GM23248 (cell line): ENCODE results near the gene ADAMTS9. TPM values are rescaled to one million over a fixed set of nuclear protein-coding genes. Genes with fewer than 3 reads are reported as not detected.

ENCODE experiments used
- DNase-seq: peaks from one replicate; pipeline ENCODE4 v3.0.0-alpha.2; 2015
- H2AFZ ChIP-seq: fragments of 200-600 bp; sonication (generic); 2 replicates; pipeline ENCODE4 v1.6.1; 2016; ENCODE audit warnings: antibody characterized with exemption
- H3F3A ChIP-seq: fragments of 200-600 bp; sonication (generic); 2 replicates; pipeline ENCODE4 v1.6.1; 2016; ENCODE audit warnings: mild to moderate bottlenecking, antibody characterized with exemption, mixed run types; ENCODE audit not compliant: insufficient read depth
- H3K27ac ChIP-seq: fragments of 200-600 bp; sonication (generic); 2 replicates; pipeline ENCODE4 v1.5.1; 2016; ENCODE audit warnings: mild to moderate bottlenecking
- H3K27me3 ChIP-seq: fragments of 200-600 bp; sonication (generic); replicated peaks from 2 replicates; pipeline ENCODE4 v1.6.1; 2016; ENCODE audit warnings: mild to moderate bottlenecking; ENCODE audit not compliant: insufficient read depth
- H3K36me3 ChIP-seq: fragments of 200-600 bp; sonication (generic); 2 replicates; pipeline ENCODE4 v1.6.1; 2016; ENCODE audit warnings: low read depth, mild to moderate bottlenecking
- H3K4me1 ChIP-seq: fragments of 200-600 bp; sonication (generic); 2 replicates; pipeline ENCODE4 v1.6.1; 2016; ENCODE audit warnings: mild to moderate bottlenecking; ENCODE audit not compliant: insufficient read depth
- H3K4me2 ChIP-seq: fragments of 200-600 bp; sonication (generic); one replicate; pipeline ENCODE4 v1.6.1; 2016; ENCODE audit warnings: mild to moderate bottlenecking; ENCODE audit not compliant: unreplicated experiment
- H3K4me3 ChIP-seq: fragments of 200-600 bp; sonication (generic); 2 replicates; pipeline ENCODE4 v1.5.1; 2016; ENCODE audit warnings: mild to moderate bottlenecking
- H3K79me2 ChIP-seq: fragments of 200-600 bp; sonication (generic); 2 replicates; pipeline ENCODE4 v1.6.1; 2016; ENCODE audit warnings: mild to moderate bottlenecking; ENCODE audit not compliant: insufficient read depth
- H3K9ac ChIP-seq: fragments of 200-600 bp; sonication (generic); 2 replicates; pipeline ENCODE4 v1.6.1; 2016; ENCODE audit warnings: mild to moderate bottlenecking
- H3K9me2 ChIP-seq: fragments of 200-600 bp; sonication (generic); 2 replicates; pipeline ENCODE4 v1.6.1; 2016; ENCODE audit warnings: mixed run types, mild to moderate bottlenecking, moderate library complexity; ENCODE audit not compliant: insufficient read depth
- H3K9me3 ChIP-seq: fragments of 200-600 bp; sonication (generic); one replicate; pipeline ENCODE4 v1.6.1; 2017; ENCODE audit warnings: low read depth
- H4K20me1 ChIP-seq: fragments of 200-600 bp; sonication (generic); 2 replicates; pipeline ENCODE4 v1.6.0; 2016; ENCODE audit not compliant: insufficient read depth
- EZH2 ChIP-seq: fragments of 200-600 bp; sonication (generic); IDR thresholded peaks from 2 replicates; pipeline ENCODE4 v1.6.1; 2018; ENCODE audit warnings: antibody characterized with exemption, mild to moderate bottlenecking; ENCODE audit not compliant: insufficient read depth, poor library complexity, severe bottlenecking
- EZH2phosphoT487 ChIP-seq: fragments of 200-600 bp; sonication (generic); IDR thresholded peaks from 2 replicates; pipeline ENCODE4 v1.6.1; 2018; ENCODE audit warnings: antibody characterized with exemption, moderate library complexity, mild to moderate bottlenecking, low read depth; ENCODE audit not compliant: insufficient read depth
- WGBS, 2 experiments: methylation state at CpG; one replicate each; pipeline ENCODE4 v1.1.6; 2015 to 2017; ENCODE audit warnings: low lambda C conversion rate in 2 of 2, low coverage in 1 of 2; ENCODE audit errors: missing lambda C conversion rate in 2 of 2; 5-methylcytosine and 5-hydroxymethylcytosine counted together
- in situ Hi-C: fragments of 300-500 bp; cut with MboI; formaldehyde crosslinking; loops from 2 replicates; pipeline ENCODE4 v1.15.0; 2020
- polyA plus RNA-seq: library from polyadenylated mRNA; unstranded; fragments of >200 nt; fragmentation: Nextera tagmentation; extraction: Ambion mirVana; gene quantifications from 2 replicates; pipeline ENCODE4 v1.2.1, GENCODE V29; 2016
- total RNA-seq: library from RNA; depleted of rRNA; stranded (reverse); fragments of >200 nt; shearing (Covaris generic); gene quantifications from 2 replicates; pipeline ENCODE4 v1.2.3, GENCODE V29; 2014; rRNA removed

Gene ADAMTS9
- total RNA-seq (1.3 and 1.5 TPM in 2 replicates), polyA plus RNA-seq (0.68 and 0.75 TPM in 2 replicates)

- DNase-seq, result peak; percentile 84
- H3K9me3 ChIP-seq, result no peaks in the 10 kb centered on the region
- TF ChIP-seq EZH2, result no peak
- TF ChIP-seq EZH2phosphoT487, result no peak
- peak within 1 kb of the TSS; percentile 94 for H2AFZ ChIP-seq
- H3K36me3 ChIP-seq, result no peaks in the 10 kb centered on the region
- H3K79me2 ChIP-seq, result no peaks in the 10 kb centered on the region
- peak within 1 kb of the TSS; percentile 78 for H3K9ac ChIP-seq
- peaks cover 23% of the 10 kb centered on the region for H3F3A ChIP-seq
- H3K9me2 ChIP-seq, result no peaks in the 10 kb centered on the region
- H3K4me2 ChIP-seq, result peak within 1 kb of the TSS; percentile 93
- no peaks in the 10 kb centered on the region for H3K27me3 ChIP-seq
- no peaks in the 10 kb centered on the region for H4K20me1 ChIP-seq
- 0 out of 2 replicates have a peak, but pooled peaks cover 5% of the 10 kb centered on the region for H3K4me1 ChIP-seq
- in situ Hi-C loops, result no loop called here
- H3K4me3 ChIP-seq, result peak within 1 kb of the TSS; percentile 91
- peak within 1 kb of the TSS; percentile 87 for H3K27ac ChIP-seq
- WGBS, 2 experiments, result 1% methylated on average over 36 to 55 of the region's 60 CpGs
These were observed at the start of gene ADAMTS9 for GRCh38 chr3:64687781-64688604. ADAMTS9 (minus strand) TSS chr3:64688000; CDS start chr3:64687657, 343 bp downstream.

- H3K36me3 ChIP-seq, result no peaks in the 10 kb centered on the region
- TF ChIP-seq EZH2phosphoT487, result no peak
- no peak for TF ChIP-seq EZH2
- H3K9me3 ChIP-seq, result no peaks in the 10 kb centered on the region
- H3K4me3 ChIP-seq, result no peak overlapping the region
- peak; percentile 31 for DNase-seq
- no peak overlapping the region for H3K9ac ChIP-seq
- H3K4me2 ChIP-seq, result no peak overlapping the region
- no peaks in the 10 kb centered on the region for H4K20me1 ChIP-seq
- H2AFZ ChIP-seq, result no peak overlapping the region
- no peaks in the 10 kb centered on the region for H3K9me2 ChIP-seq
- no peaks in the 10 kb centered on the region for H3K27me3 ChIP-seq
- no peaks in the 10 kb centered on the region for H3K79me2 ChIP-seq
- 54 to 60% methylated on average over 1 of the region's 1 CpG for WGBS, 2 experiments
- in situ Hi-C loops, result no loop called here
- no peak overlapping the region for H3K27ac ChIP-seq
- no peaks in the 10 kb centered on the region for H3K4me1 ChIP-seq
- no peaks in the 10 kb centered on the region for H3F3A ChIP-seq
These were observed 44.8 kb upstream of the ADAMTS9 start for GRCh38 chr3:64732576-64732975.

GRCh38 chr3:64730681-64731080 is 42.9 kb upstream of the ADAMTS9 start:
- H3K9me2 ChIP-seq, result no peaks in the 10 kb centered on the region
- in situ Hi-C loops, result no loop called here
- H3K4me1 ChIP-seq, result no peaks in the 10 kb centered on the region
- WGBS, 2 experiments, result 64 to 65% methylated on average over 3 of the region's 3 CpGs
- no peaks in the 10 kb centered on the region for H3K9me3 ChIP-seq
- H3K27ac ChIP-seq, result no peak overlapping the region
- no peak overlapping the region for H2AFZ ChIP-seq
- DNase-seq, result no peak
- no peaks in the 10 kb centered on the region for H3K36me3 ChIP-seq
- H3K27me3 ChIP-seq, result no peaks in the 10 kb centered on the region
- no peaks in the 10 kb centered on the region for H3K79me2 ChIP-seq
- no peak for TF ChIP-seq EZH2
- TF ChIP-seq EZH2phosphoT487, result no peak
- H4K20me1 ChIP-seq, result no peaks in the 10 kb centered on the region
- H3K4me3 ChIP-seq, result no peak overlapping the region
- no peak overlapping the region for H3K9ac ChIP-seq
- no peaks in the 10 kb centered on the region for H3F3A ChIP-seq
- H3K4me2 ChIP-seq, result no peak overlapping the region

GRCh38 chr3:64728994-64729393 is 41.2 kb upstream of the ADAMTS9 start:
- DNase-seq, result no peak
- no peaks in the 10 kb centered on the region for H3K79me2 ChIP-seq
- no peak overlapping the region for H3K4me2 ChIP-seq
- H2AFZ ChIP-seq, result no peak overlapping the region
- no peaks in the 10 kb centered on the region for H3K9me3 ChIP-seq
- 85 to 89% methylated on average over 8 of the region's 8 CpGs for WGBS, 2 experiments
- H3K27ac ChIP-seq, result no peak overlapping the region
- TF ChIP-seq EZH2phosphoT487, result no peak
- TF ChIP-seq EZH2, result no peak
- H3K36me3 ChIP-seq, result no peaks in the 10 kb centered on the region
- no peaks in the 10 kb centered on the region for H3K4me1 ChIP-seq
- H4K20me1 ChIP-seq, result no peaks in the 10 kb centered on the region
- no peaks in the 10 kb centered on the region for H3K9me2 ChIP-seq
- H3F3A ChIP-seq, result no peaks in the 10 kb centered on the region
- no peaks in the 10 kb centered on the region for H3K27me3 ChIP-seq
- in situ Hi-C loops, result no loop called here
- no peak overlapping the region for H3K4me3 ChIP-seq
- no peak overlapping the region for H3K9ac ChIP-seq
